GM23248 (cell line): ENCODE results near the gene ATG7.

ENCODE experiments used
- EZH2 ChIP-seq: fragments of 200-600 bp; sonication (generic); IDR thresholded peaks from 2 replicates; pipeline ENCODE4 v1.6.1; 2018; ENCODE audit warnings: antibody characterized with exemption, mild to moderate bottlenecking; ENCODE audit not compliant: insufficient read depth, poor library complexity, severe bottlenecking
- EZH2phosphoT487 ChIP-seq: fragments of 200-600 bp; sonication (generic); IDR thresholded peaks from 2 replicates; pipeline ENCODE4 v1.6.1; 2018; ENCODE audit warnings: antibody characterized with exemption, moderate library complexity, mild to moderate bottlenecking, low read depth; ENCODE audit not compliant: insufficient read depth

DNA sequence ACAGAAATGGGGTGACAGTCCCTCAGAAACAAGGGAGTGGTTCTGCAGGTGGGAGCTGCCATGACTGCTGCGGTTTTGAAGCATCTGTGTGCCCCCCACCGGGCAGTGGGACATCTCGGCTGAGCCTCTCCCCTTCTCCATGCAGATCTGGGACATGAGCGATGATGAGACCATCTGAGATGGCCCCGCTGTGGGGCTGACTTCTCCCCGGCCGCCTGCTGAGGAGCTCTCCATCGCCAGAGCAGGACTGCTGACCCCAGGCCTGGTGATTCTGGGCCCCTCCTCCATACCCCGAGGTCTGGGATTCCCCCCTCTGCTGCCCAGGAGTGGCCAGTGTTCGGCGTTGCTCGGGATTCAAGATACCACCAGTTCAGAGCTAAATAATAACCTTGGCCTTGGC, 282.5 kb downstream of the ATG7 start:
- TF ChIP-seq EZH2 (no peak), EZH2phosphoT487 (no peak)
